GM10266 (cell line): ENCODE measurements around the gene KCNIP4.

ENCODE experiments used
- DNase-seq: peaks from one replicate; pipeline ENCODE4 v3.0.0; 2012; ENCODE audit errors: extremely low spot score
- CTCF ChIP-seq: IDR thresholded peaks from 2 replicates; pipeline ENCODE4 v1.5.1; 2012; ENCODE audit warnings: mild to moderate bottlenecking, low read depth; ENCODE audit not compliant: control insufficient read depth, insufficient read depth; ENCODE audit errors: missing control alignments

The KCNIP4 gene

GRCh38 chr4:21628116-21628670 lies 320.4 kb downstream of the KCNIP4 start:
- TF ChIP-seq CTCF: no peak

GRCh38 chr4:21625447-21625846 lies 323.1 kb downstream of the KCNIP4 start:
- TF ChIP-seq CTCF: no peak

More at GRCh38 chr4:21628116-21628670, 320.4 kb downstream of the KCNIP4 start:
- DNase-seq: no peak

GRCh38 chr4:21605006-21605405 lies 343.6 kb downstream of the KCNIP4 start:
- TF ChIP-seq CTCF: no peak
- DNase-seq: no peak

More at GRCh38 chr4:21625447-21625846, 323.1 kb downstream of the KCNIP4 start:
- no peak for DNase-seq

- no peak for TF ChIP-seq CTCF
- DNase-seq: no peak
Measured at GRCh38 chr4:21596521-21596920, 352.1 kb downstream of the KCNIP4 start.

GRCh38 chr4:21593671-21594001 lies 354.9 kb downstream of the KCNIP4 start:
- DNase-seq: no peak
- TF ChIP-seq CTCF: no peak

GRCh38 chr4:21592970-21593670 lies 355.5 kb downstream of the KCNIP4 start:
- no peak for DNase-seq
- no peak for TF ChIP-seq CTCF

GRCh38 chr4:21577056-21577455 lies 371.5 kb downstream of the KCNIP4 start:
- no peak for TF ChIP-seq CTCF
- DNase-seq: no peak
